Spleen (tissue), 7 donors: ENCODE measurements around the gene NBEA.

ENCODE experiments used
- POLR2A ChIP-seq, 3 donors: fragments of 450-650 bp; IDR thresholded peaks; one replicate each; pipeline ENCODE4 v1.5.1; 2017; ENCODE audit warnings: antibody characterized with exemption in 3 of 3, mild to moderate bottlenecking in 1 of 3
- POLR2AphosphoS5 ChIP-seq, 3 donors: sonication (generic); formaldehyde crosslinking; IDR thresholded peaks; one replicate each; pipeline ENCODE4 v1.5.1; 2017; ENCODE audit warnings: antibody characterized with exemption in 3 of 3
- TF ChIP-seq, protein P1 (sequence below), 11 experiments: fragments of 200-600 bp in 7 of 11; fragments of 450-650 bp in 4 of 11; sonication (generic) in 4 of 11; IDR thresholded peaks in 8 of 11; conservative IDR thresholded peaks in 3 of 11; 1 replicate in 7 of 11; 2 replicates in 4 of 11; pipeline versions ENCODE4 v1.4.0 to v1.8.0; 2016 to 2021; ENCODE audit warnings: antibody characterized with exemption in 11 of 11, inconsistent platforms in 4 of 11, mild to moderate bottlenecking in 1 of 11
- donor health status: DM: no; HTN: no; CAD: no; lungs with moderate emphysema.
- donor health status: DM: no; HTN: no; CAD: no.
- donor health status: DM: no; HTN: no; CAD: no.

DNA sequence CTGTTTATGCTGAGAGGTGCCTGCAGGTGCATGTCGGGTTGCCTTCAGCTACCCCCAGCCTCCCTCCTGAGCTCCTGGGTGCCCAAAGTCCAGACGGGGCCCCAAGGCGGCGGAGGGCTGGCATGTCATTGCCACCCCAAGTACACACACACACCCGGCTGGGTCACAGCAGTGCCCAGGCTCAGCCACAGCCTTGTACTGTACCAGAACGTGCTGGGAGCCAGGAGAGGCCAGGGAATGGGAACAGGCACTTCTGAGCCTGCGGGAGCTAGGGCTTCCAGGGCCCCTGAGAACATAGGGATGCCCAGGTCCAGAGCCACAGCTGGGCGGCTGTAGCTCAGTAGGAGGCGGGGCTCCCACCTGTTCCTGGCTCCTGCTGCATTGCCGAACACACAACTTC is 585.4 kb downstream of the NBEA start:
- TF ChIP-seq, protein P1, sequence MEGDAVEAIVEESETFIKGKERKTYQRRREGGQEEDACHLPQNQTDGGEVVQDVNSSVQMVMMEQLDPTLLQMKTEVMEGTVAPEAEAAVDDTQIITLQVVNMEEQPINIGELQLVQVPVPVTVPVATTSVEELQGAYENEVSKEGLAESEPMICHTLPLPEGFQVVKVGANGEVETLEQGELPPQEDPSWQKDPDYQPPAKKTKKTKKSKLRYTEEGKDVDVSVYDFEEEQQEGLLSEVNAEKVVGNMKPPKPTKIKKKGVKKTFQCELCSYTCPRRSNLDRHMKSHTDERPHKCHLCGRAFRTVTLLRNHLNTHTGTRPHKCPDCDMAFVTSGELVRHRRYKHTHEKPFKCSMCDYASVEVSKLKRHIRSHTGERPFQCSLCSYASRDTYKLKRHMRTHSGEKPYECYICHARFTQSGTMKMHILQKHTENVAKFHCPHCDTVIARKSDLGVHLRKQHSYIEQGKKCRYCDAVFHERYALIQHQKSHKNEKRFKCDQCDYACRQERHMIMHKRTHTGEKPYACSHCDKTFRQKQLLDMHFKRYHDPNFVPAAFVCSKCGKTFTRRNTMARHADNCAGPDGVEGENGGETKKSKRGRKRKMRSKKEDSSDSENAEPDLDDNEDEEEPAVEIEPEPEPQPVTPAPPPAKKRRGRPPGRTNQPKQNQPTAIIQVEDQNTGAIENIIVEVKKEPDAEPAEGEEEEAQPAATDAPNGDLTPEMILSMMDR (IDR thresholded peaks at IDR 0.05 in 8 of 11, conservative IDR thresholded peaks at IDR 0.05 in 3 of 11), result no peak
- no peak for TF ChIP-seq POLR2AphosphoS5 (IDR thresholded peaks at IDR 0.05)
- TF ChIP-seq POLR2A (IDR thresholded peaks at IDR 0.05), result no peak
